Fibroblast of skin of abdomen (primary cell): Measurements from ENCODE around the gene FKBP1A.

Experiments
- DNase-seq: peaks from one replicate; pipeline ENCODE4 v3.0.0-alpha.2; 2013

The FKBP1A gene

DNA sequence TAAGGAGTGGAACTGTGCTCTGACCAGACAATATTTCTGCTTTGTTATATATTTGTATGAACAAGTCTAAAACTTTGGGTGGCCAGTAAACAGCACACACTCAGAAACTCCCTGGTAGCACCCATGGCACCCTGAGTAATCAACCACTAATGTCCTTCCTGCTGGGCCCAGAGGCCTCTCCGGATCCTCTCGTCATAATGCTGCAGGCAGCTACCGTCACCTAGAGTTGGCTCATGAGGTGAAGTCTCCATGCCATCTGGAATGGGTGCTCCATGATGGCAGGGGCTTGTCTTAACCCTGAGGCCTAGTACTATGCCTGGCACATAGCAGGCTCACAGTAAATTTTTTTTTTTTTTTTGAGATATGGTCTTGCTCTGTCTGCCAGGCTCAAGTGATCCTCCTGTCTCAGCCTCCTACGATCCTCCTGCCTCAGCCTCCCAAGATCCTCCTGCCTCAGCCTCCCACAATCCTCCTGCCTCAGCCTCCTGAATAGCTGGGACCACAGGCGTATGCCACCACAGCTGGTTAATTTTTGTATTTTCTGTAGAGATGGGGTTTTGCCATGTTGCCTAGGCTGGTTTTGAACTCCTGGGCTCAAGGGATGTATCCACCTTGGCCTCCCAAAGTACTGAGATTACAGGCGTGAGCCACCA is 60.9 kb downstream of the FKBP1A start:
- no peak for DNase-seq

DNA sequence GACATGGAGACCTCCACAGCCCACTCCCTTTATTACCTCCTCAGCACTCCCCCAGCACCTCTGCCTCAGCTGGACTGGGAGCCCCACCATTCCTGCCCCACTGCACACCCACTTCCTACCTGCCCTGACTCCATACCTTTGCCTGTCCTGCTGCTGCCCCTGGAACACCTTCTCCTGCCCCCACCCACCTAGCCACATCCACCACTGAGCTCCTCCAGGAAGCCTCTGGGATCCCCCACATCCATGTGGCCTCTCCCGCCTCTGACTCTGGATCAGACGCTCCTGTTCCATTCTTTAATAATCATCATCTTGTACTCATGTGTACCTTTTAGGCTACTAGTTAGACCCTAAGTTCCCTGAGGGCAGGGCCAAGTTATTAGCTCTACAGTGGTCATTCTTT is 61.8 kb downstream of the FKBP1A start:
- DNase-seq = no peak

DNA sequence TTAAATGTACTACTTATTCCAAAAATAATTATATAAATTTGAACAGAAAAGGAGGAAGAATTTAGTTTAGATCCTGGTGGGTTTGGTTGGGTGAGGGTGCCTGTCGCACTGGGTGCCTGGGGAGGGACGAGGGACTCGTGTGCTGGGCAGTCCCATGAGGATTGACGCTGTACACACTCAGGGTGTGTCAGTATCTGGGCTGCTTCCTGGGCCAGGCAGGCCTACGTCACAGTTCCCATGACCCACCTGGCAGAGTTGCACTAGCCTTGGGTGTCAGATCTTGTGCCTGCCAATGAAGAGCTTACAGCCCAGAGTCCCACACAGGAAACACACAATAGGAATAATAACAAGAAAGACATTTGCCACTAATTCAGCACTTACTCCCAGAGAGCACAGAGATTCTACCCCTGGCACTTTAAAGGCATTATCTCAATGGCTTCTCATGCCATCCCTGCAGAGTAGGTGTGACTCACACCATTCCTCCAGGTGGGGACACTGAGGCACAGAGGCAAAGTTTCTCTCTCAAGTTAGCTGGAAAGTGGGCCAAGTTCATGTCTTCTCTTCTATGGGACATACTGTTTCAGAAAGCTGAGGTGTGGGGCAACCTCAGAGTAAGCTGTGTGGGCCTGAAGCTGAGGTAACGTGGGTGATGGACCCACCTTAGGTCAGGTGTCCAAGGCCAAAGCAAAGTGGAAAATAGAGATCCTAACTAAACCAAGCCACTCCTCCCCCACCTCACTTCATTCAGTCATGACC is 62.6 kb downstream of the FKBP1A start:
- DNase-seq = no peak

DNA sequence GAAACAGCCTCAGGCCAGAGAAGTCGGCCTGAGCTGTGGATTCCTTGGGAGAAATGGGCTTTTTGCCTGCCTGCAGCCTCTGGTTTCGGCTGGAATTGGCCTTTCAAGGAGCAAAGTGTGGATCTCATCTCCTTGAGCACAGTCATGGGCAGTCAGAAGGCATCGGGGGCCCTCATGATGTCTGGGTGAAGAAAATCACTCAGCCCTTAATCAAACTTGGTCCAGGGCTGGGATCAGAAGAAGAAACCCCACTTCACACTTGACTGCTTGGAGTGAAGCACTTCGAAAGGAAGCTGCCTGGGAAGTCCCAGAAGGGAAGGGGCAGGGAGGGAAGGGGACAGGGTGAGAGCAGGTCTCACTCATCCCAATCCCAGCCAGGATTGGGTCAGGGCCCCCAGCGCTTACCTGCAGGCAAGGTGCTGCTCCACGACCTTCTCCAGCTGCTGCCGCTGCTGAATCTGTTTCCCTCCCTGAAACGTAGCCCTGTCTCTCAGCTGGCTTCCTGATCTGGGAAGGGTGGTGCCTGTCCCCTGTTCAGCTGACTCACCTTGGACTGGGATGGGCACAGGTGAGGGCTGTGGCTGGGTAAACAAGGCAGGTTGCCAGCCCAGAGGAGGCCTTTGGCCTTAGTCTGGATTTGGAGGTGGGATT is 64.0 kb downstream of the FKBP1A start, which contains the start of gene SDCBP2:
TSS of gene SDCBP2 (minus strand) at position 460 of the 651 bp plus-strand sequence. CDS start 8,723 bp downstream, outside the sequence.
- no peak for DNase-seq

DNA sequence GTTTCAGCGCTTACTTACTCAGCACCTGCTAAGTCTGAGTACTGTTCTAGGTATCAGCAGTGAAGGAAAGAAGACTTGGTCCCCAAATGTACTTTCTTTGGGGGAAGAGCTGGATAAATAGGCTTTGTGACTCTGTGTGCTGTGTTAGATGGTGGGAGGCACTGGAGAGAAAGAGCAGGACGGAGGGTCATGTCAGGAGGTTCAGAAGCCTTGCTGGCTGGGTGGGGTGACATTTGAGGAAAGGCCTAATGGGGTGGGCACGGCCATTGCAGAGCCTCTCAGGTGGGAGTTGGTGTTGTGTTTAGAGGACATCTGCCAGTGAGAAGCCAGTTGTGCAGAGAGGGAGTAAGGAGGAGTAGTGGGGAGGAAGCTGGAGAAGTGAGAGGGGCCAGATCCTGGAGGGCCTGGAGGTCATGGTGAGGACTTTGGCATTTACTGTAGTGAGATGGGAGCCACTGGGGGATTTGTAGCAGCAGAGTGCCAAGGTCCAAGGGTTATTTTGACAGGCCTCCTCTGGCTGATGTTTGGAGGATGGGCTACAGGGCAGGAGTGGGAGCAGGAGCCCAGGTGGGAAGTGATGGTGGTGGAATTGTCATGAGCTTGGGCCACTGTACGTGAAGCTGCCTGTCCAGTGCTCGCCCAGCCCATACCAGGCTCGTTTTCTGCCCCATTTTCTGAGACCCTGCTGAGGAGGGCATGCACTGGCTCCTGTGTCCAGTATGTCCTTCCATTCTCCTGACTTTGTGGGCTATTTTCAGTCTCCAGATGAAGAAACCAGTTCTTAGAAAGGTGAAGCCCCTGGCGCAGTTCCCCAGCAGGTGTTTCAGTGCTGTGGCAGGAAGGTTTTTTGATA is 64.8 kb downstream of the FKBP1A start:
- DNase-seq = no peak

DNA sequence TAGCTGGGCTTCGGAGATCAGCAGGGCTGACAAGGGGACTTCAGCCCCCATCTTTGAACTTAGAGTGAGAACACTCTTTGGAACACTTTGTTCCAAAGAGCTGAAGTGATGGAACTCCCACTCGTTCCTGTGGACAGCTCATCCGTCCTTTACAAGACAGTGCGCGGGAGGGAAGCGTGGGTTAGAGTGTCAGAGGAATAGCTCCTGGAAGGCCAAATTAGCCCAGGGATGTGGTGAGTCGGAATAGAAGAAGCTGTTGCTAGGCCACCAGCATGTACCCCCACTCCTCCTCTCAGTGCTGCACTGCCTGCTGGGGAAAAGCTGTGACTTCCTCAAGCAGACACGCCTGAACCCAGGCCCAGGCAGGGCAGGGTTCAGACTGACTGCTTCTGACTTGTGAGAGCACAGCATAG is 65.6 kb downstream of the FKBP1A start:
- DNase-seq = peak; percentile 64

DNA sequence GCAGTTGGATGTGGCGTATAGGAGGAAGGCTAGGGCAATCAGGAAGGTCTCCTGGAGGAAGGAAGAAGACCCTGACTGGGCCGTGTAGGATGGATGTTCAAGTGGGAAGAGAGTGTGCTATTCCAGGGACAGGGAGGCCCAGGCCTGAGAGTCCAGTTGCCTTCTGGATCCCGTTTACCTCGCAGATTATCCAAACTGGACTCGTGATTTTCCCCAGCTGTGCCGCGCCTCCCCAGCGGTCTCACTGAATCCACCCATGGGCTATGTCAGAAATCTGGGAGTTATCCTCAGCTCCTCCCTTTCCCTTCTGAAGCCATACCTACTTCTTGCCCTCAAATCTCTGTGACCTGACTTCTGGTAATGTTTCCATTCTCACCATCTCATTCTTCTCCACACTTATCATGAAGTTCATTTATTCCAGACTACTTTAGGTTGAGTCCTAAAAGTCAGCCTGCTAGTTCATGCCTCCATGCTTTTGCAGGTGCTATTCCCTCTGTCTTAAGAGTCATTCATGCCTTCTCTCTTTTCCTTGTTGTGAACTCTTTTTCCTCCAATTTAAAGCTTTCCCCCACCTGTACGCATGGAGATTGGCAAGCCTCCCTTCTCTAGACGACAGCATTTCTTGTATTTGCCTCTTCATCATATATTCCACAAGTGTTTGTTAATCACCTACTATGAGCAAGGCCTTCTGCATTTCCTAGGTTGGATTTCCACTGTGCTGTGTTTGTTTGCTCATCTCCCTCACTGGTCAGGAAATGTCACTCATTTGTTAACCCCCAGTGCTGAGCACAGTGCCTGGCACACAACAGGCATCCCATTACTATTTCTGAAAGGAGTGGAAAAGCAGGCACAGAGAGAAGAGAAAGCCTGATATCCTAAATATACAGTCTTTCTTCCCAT is 66.6 kb downstream of the FKBP1A start:
- no peak for DNase-seq

DNA sequence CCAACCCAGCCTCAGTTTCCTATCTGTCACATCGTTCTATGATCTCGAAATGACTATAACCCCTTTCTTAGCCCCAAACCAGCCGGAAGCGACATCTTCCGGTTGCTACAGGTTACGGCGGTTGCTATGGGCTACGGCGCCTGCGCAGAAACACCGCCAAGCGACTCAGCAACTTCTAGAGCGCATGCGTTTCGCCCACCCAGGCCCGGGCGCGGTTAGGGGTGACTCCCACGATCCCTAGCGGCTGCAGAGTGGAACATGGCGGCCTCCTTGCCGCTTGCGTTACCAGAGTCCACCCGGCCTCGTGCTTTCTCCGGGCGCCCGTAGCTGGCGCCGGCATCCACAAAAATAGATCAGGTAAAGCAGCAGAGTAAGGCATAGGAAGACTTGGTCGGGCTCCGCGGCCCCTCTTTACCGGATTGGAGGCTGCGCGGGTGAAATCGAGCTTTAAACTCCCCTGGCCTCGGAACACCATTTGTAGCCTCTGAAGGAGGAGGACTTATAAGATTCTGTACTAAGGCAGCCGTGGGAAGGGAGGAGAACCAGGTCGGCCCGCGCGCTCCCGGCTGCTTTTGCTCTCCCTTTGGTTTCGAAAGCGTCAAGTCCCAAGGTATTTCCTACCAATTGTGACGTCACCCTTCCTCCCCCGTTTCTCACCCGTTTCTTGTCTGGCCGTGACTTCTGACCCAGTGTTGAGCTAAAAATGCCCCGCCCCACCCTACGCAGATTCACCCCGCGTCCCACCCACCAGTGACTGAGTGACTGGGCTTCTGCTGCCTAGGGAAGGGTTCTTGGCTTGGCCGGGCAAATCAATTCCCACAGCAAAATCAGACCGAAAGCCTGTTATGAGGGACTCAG is 67.5 kb downstream of the FKBP1A start:
- DNase-seq = peak; percentile 97

DNA sequence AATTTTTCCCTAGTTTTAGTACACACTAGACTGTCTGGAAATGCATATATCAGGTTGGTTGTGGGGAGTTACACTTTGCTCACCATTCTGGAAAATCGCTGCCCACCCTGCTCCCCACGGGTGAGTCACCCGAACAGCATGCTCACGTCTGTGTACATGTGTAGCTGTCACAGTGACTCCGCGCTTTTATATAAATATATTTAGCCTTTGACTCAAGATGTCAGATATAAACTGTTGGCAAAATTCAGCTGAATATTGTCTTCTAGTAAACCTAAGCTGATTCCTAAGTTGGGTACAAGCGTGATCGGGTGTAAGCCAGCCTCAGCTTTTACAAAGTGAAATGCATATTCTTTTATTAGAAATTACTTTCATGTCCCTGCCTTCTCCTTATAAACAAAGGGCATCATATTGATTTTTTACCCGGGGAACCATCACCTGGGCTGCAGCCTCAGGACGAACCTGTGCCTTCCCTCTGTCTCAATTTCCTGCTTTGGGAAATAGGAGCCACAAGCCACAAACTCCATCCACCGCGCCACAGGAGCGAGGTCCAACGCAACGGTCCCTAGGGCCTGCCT is 68.2 kb downstream of the FKBP1A start:
- DNase-seq = peak; percentile 51

DNA sequence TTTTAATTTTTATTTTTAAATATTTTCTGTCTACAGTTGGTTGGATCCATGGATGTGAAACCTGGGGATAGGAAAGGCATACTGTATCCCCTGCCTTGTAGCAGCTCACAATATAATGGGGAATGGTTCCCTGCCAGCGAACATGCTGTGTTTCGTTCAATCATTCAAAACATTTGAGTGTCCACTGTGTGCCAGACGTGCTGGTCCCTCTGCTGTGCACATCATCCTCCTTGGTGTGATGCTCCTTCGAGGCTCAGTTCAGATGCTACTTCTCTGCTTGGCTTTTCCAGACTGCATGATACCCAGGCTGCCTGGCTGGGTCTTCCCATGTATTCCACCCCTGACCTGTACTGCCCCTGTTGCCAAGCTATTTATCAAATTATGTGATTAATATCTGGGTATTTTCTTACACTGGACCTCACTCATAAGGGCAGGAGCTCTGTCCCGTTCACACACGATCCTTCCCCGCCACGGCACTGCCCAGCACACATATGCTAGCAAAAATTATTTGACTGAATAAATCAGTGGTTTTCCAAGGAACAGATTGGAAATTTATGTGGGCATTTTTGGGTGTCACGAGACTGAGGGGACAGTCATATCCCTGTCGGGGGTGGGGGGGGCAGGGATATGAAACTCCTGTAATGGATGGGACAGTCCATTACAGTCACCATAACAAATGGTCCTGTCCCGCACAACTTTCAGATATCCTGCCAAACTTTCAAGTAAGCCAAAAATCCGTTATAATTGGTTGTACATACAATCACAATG is 68.8 kb downstream of the FKBP1A start:
- no peak for DNase-seq

DNA sequence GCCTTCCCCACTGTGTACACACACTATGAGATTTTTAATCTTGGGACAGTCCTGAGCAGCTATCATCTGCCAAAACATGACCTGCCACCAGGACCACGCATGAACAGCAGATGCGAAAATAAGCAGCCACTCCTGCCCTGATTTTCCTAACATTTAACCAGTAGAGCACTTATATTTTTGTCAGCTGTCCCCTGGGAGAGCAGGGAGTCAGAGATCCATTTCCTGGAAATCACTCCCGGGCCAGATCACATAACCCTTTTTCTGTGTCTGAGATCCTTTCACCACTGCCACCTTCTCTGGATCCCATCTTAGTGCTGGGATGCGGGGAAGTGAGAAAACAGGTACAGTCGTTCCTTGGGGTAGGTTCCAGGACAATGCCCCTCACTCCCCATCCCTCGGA is 69.6 kb downstream of the FKBP1A start:
- DNase-seq = no peak

DNA sequence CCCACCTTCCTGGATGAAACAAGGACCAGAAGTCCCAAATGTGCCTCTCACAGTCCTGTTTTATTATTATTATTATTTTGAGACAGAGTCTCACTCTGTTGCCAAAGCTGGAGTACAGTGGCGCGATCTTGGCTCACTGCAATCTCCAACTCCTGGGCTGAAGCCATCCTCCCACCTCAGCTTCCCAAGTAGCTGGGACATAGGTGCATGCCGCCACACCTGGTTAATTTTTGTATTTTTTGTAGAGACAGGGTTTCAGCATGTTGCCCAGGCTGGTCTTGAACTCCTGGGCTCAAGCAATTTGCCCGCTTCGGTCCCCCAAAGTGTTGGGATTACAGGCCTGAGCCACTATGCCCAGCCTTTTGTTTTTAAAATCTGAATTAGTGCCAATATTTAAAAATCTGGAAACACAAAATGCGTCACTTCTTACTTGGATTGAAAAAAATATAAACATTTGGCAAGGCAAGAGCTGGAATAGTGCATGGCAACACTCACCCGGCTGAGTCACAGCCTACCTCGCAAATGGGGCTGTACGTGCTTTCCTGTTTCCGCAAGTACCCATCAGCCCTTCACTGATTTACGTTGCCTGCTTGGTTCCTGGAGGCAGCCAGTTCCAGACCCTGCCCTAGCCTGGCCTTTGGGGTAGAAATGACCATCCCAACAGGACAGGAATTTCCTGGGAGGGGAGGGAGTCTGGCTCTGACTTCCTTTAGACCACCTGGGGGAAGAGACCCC is 70.2 kb downstream of the FKBP1A start:
- DNase-seq = peak; percentile 85

DNA sequence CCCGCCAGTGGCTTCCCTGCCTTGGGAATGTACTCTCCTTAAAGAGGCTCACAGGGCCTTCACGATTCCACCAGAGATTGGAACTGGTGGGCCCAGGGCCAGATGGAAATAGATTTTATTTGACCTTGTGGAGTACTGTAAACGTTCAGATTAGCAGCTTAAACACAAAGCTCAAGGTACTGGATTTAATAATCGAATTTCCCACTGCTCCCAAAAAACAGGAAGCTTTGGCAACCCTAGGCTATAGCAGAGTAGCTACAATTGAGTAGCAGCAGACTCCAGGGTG is 71.3 kb downstream of the FKBP1A start:
- DNase-seq = no peak

DNA sequence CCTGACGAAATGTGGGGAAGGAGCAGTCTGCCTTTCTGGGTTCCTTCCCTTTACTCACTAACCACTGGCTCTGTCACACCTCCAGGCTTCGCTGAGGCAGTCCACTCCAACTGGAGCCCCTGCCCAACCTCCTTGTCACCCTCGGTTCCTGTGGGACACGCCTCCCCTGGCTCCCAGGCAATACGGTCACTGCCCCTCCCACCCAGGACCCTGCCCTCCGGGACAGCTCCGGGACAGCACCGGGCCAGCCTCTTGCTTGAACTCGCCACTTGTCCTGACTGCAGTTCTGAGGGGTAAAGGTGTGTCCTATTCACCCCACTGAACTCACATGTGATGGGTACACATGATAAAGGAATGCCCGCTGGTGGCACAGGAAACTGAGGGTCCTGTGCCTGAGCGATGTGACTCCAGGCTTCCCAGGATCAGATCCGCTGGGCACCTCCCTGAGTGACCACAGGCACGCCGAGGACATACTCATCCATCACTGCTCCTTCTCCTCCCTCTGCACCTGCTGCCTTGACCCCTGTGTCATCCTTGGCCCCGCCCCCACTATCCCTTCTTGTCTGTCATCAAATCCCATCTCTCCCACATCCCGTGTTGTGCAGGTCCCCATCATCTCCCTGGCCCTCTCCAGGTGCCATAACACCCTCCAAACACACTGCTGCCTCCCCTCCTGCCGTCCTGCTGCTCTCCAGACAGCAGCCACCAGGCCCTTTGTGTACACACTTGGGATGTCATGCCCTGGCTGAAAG is 71.8 kb downstream of the FKBP1A start:
- no peak for DNase-seq

DNA sequence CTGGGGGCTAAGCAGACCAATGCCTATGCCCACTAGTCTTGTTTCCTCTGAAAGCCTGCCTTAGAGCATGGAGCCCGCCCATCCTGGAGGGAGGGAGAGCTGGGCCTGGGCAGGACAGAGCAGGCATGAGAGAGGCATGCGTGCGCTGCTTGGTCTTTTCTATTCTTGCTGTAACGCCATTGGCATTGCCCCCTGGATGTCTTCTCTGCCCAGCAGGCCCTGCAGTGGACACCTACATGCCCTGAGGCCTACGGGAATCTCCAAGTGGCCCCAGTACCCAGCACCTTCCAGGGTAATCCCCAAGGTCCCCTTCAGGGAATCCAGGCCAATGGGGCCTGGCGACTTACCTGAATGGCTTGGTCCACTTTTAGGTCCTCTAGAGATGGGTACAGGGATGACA is 72.8 kb downstream of the FKBP1A start:
- DNase-seq = no peak

DNA sequence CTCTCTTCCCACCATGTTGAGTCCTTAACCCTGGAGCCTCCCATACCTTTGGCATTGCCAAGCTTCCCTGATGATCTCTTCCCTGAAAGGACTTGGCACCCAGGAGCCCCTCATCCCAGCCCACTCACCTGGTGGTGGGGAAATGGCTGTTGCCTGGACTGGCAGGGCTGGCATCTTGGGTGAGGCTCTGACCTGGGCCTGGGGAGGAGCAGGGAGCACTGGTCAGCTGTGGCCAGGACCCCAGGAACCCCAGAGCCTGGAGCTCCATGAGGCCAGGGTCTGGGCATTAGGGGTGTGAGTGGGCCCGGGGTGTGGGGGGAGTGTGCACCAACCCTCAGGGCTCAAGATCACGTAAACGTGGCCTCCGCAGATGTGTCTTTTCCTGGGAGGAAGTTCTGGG is 73.4 kb downstream of the FKBP1A start:
- DNase-seq = no peak

DNA sequence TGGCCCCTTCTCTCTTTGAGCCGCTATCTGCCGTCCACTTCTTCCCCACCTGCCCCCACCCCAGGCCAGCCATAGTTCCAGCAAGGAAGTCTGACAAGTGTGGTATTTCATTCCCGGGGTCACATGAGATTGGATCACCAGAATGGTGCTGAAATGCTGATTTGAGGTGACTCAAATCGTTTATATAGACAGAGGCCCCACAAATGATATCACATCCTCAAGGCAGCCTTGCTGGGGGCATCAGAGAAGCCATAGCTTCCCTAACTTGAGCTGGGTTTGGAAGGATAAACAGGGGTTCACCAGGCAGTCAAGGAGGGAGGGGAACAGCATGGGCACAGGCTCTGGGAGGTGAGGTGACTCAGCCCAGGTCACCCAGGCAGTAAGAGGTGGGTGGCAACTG is 73.8 kb downstream of the FKBP1A start:
- DNase-seq = no peak
